GM12878 (cell line): ENCODE results near the gene RHEBL1.

Experiments used
- CBX5 ChIP-seq: sonication (generic); IDR thresholded peaks from 2 replicates; pipeline ENCODE4 v1.6.1; 2016; ENCODE audit warnings: low read depth, moderate library complexity, mild to moderate bottlenecking, inconsistent platforms
- CTCF ChIP-seq, 3 experiments: IDR thresholded peaks in 2 of 3; conservative IDR thresholded peaks in 1 of 3; 2 replicates each; pipeline ENCODE4 v1.5.1; 2011; ENCODE audit warnings: low read depth in 3 of 3, low read length in 3 of 3, mild to moderate bottlenecking in 3 of 3, control low read depth in 2 of 3, moderate library complexity in 2 of 3, inconsistent platforms in 1 of 3, mixed read lengths in 1 of 3; ENCODE audit not compliant: control insufficient read depth in 2 of 3, insufficient read depth in 1 of 3; ENCODE audit errors: extremely low read depth in 1 of 3
- EZH2 ChIP-seq: IDR thresholded peaks from 2 replicates; pipeline ENCODE4 v1.6.1; 2012; ENCODE audit warnings: low read depth, mild to moderate bottlenecking, control low read depth, inconsistent platforms, low read length, borderline replicate concordance; ENCODE audit not compliant: control insufficient read depth
- NFYA ChIP-seq: IDR thresholded peaks from 2 replicates; pipeline ENCODE4 v1.6.1; 2011; ENCODE audit warnings: low read depth, mild to moderate bottlenecking, low read length, improper control_type of control experiment, borderline replicate concordance
- POLR2A ChIP-seq: IDR thresholded peaks from 2 replicates; pipeline ENCODE4 v1.6.1; 2011; ENCODE audit warnings: low read depth, mild to moderate bottlenecking, low read length

DNA sequence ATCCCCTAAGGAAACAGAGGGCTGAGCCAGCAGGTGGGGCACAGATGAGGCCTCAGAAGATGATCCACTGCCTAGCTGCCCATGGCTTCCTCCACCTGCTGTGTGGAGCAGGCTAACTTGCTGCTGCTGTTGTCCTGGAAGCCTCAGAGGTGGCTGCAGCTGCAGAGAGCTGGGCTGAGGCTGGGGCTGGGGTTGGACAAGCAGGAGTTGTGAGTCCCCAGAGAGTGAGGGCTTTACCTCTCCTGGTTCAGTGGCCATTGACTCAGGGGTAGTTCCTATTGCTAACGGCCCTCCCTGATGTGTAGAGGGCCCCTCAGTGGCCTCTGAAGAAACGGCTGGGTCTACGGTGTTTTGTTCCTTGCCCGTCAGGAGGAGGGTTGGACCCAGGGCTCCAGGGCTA lies 37.5 kb downstream of the RHEBL1 start:
- no peak for TF ChIP-seq CTCF (IDR thresholded peaks at IDR 0.05 in 2 of 3, conservative IDR thresholded peaks at IDR 0.05 in 1 of 3; ENCODE audit: control insufficient read depth in 2 of 3, extremely low read depth in 1 of 3, insufficient read depth in 1 of 3, low read depth in 3 of 3, low read length in 3 of 3)
- no peak for TF ChIP-seq NFYA
- TF ChIP-seq POLR2A, result no peak
- TF ChIP-seq EZH2, result no peak
- TF ChIP-seq CBX5, result no peak
